Measurements from ENCODE around the gene MCF2L. TPM values are rescaled to one million over a fixed set of nuclear protein-coding genes. Genes with fewer than 3 reads are reported as not detected.

MCF2L gene
- polyA plus RNA-seq, 1 donor (not counting 4 experiments of a cell fraction or from before 2014, with no cell fraction given) = 0.14 TPM

- no peaks in the 10 kb centered on the region for H3K9me1 ChIP-seq (ENCODE audit: control insufficient read depth, extremely low read depth, insufficient read depth, low read length)
- H3K9ac ChIP-seq (ENCODE audit: control insufficient read depth, extremely low read depth, insufficient read depth, low read length) = no peak overlapping the region
- no peak overlapping the region for H3K4me3 ChIP-seq (ENCODE audit: control insufficient read depth in 2 of 3, extremely low read depth in 1 of 3, insufficient read depth in 2 of 3, low read depth in 1 of 3, low read length in 3 of 3)
- H3K4me1 ChIP-seq (ENCODE audit: control insufficient read depth, extremely low read depth, insufficient read depth, low read length) = no peaks in the 10 kb centered on the region
- no peaks in the 10 kb centered on the region for H3K79me2 ChIP-seq (ENCODE audit: control insufficient read depth, insufficient read depth, low read length)
- TF ChIP-seq EZH2 (IDR thresholded peaks at IDR 0.05; ENCODE audit: low read length) = no peak
- TF ChIP-seq CTCF (optimal IDR thresholded peaks at IDR 0.05 in 1 of 3, IDR thresholded peaks at IDR 0.05 in 1 of 3, conservative IDR thresholded peaks at IDR 0.05 in 1 of 3; ENCODE audit: extremely low read depth in 1 of 3, insufficient read depth in 2 of 3, low read length in 3 of 3) = no peak
- H3K4me2 ChIP-seq (ENCODE audit: control insufficient read depth, extremely low read depth, insufficient read depth, low read depth, low read length) = no peak overlapping the region
- no peak overlapping the region for H2AFZ ChIP-seq (ENCODE audit: control insufficient read depth, low read length)
- no peak overlapping the region for H3K27ac ChIP-seq (ENCODE audit: control insufficient read depth, insufficient read depth, low read length)
- no peak for FAIRE-seq
- H4K20me1 ChIP-seq (ENCODE audit: control insufficient read depth, extremely low read depth, insufficient read depth, low read length) = no peaks in the 10 kb centered on the region
- no peak for DNase-seq (ENCODE audit: low read depth, low spot score)
- dilution Hi-C loops (cut with MboI; ENCODE audit: extremely low pct_ligation_motif_present, low sequenced_read_pairs) = no loop called here
- no peaks in the 10 kb centered on the region for H3K36me3 ChIP-seq (ENCODE audit: control insufficient read depth in 2 of 2, extremely low read depth in 1 of 2, insufficient read depth in 2 of 2, low read length in 2 of 2)
- peaks cover under 1% of the 10 kb centered on the region for H3K9me3 ChIP-seq (ENCODE audit: control insufficient read depth, low read depth, low read length)
- H3K27me3 ChIP-seq (ENCODE audit: control insufficient read depth, extremely low read depth, insufficient read depth, low read length) = no peaks in the 10 kb centered on the region
These were observed 83.2 kb downstream of the MCF2L start for GRCh38 chr13:113052206-113052605.

GRCh38 chr13:113052971-113053370 lies 84.0 kb downstream of the MCF2L start:
- Histone ChIP-seq H4K20me1 (ENCODE audit: control insufficient read depth, extremely low read depth, insufficient read depth, low read length) (no peaks in the 10 kb centered on the region), H3K9me1 (ENCODE audit: control insufficient read depth, extremely low read depth, insufficient read depth, low read length) (no peaks in the 10 kb centered on the region), H3K4me2 (ENCODE audit: control insufficient read depth, extremely low read depth, insufficient read depth, low read depth, low read length) (no peak overlapping the region), H3K27me3 (ENCODE audit: control insufficient read depth, extremely low read depth, insufficient read depth, low read length) (no peaks in the 10 kb centered on the region), H3K4me1 (ENCODE audit: control insufficient read depth, extremely low read depth, insufficient read depth, low read length) (no peaks in the 10 kb centered on the region), H3K4me3 (ENCODE audit: control insufficient read depth in 2 of 3, extremely low read depth in 1 of 3, insufficient read depth in 2 of 3, low read depth in 1 of 3, low read length in 3 of 3) (no peak overlapping the region), H3K9ac (ENCODE audit: control insufficient read depth, extremely low read depth, insufficient read depth, low read length) (no peak overlapping the region), H2AFZ (ENCODE audit: control insufficient read depth, low read length) (no peak overlapping the region), H3K36me3 (ENCODE audit: control insufficient read depth in 2 of 2, extremely low read depth in 1 of 2, insufficient read depth in 2 of 2, low read length in 2 of 2) (no peaks in the 10 kb centered on the region), H3K9me3 (ENCODE audit: control insufficient read depth, low read depth, low read length) (peaks cover 4% of the 10 kb centered on the region), H3K79me2 (ENCODE audit: control insufficient read depth, insufficient read depth, low read length) (no peaks in the 10 kb centered on the region), H3K27ac (ENCODE audit: control insufficient read depth, insufficient read depth, low read length) (no peak overlapping the region)
- DNase-seq (ENCODE audit: low read depth, low spot score) (no peak), FAIRE-seq (no peak)
- no peak for TF ChIP-seq CTCF (optimal IDR thresholded peaks at IDR 0.05 in 1 of 3, IDR thresholded peaks at IDR 0.05 in 1 of 3, conservative IDR thresholded peaks at IDR 0.05 in 1 of 3; ENCODE audit: extremely low read depth in 1 of 3, insufficient read depth in 2 of 3, low read length in 3 of 3)
- no peak for TF ChIP-seq EZH2 (IDR thresholded peaks at IDR 0.05; ENCODE audit: low read length)
- dilution Hi-C loops (cut with MboI; ENCODE audit: extremely low pct_ligation_motif_present, low sequenced_read_pairs) = no loop called here

All from keratinocyte (primary cell).